HG03439 (cell line): ENCODE data around the gene SRGAP1.

Source experiments
- ATAC-seq: cut with Tn5 transposase; IDR thresholded peaks from one replicate; pipeline ENCODE4 v1.9.1; 2021; ENCODE audit warnings: mild to moderate bottlenecking, moderate library complexity; ENCODE audit not compliant: unreplicated experiment

Gene SRGAP1

DNA sequence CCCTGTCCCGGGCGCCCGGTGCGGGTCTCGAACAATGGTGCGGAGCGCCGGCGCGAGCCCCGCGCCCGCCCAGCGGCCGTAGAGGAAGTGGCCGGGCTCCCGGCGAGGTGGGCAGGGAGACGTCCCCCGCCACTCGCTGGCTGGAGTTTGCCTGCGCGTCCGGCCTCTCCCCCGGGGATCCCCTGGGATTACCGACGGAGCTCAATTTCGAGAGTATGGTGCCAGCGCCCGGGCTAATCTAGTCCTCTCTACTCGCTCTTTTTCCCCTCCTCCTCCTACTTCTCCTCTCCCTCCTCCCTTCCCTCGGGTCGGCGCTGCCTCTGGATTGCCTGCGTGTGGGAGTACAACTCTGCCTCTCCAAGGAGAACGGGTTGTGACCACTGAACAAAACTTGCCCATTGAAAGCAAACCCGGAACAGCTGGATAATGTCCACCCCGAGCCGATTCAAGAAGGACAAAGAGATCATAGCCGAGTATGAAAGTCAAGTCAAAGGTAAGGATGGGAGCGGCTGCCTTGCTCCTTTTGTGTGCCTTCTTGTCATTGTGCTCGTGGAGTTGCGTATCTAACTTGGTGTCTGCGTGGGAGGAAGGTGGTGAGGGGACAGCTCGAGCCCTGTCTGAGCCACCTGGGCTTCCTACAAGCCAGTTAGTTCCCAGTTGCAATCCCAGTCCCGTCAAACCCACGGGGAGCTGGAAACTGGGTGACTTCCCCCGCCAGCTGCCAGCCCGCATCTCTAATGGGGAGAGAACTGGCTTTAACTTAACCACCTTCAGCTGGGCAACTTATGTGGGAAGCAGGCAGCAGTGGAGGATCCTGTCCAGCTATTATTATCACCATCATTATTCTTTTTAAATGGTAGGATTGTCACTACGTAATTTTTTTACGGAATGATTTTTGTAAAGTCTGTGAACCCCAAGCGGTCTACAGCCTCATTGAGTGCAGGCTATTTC lies at the start of gene SRGAP1:
Gene SRGAP1, plus strand, starts transcription at position 310 of the 951 bp plus-strand sequence. Its CDS starts 117 bp downstream, at position 427.
- peak; percentile 28 for ATAC-seq

DNA sequence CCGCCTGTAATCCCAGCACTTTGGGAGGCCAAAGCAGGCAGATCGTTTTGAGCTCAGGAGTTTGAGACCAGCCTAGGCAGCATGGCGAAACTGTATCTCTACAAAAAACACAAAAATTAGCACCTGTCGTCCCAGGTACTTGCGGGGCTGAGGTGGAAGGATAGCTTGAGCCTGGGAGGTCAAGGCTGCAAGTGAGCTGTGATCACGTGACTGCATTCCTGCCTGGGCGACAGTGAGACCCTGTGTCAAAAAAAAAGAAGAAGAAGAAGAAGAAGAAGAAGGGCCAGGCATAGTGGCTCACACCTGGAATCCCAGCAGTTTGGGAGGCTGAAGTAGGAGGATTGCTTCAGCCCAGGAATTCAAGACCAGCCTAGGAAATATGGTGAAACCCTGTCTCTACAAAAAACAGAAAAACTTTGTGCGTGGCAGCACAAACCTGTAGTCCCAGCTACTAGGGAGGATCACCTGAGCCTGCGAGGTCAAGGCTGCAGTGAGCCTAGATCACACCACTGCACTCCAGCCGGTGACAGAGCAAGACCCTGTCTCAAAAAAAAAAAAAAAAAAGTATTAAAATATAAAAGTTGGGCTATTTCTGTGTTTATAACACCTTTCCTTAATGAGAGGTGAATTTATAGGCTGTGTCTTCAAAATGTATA lies 49.3 kb upstream of the SRGAP1 start:
- ATAC-seq = no peak

DNA sequence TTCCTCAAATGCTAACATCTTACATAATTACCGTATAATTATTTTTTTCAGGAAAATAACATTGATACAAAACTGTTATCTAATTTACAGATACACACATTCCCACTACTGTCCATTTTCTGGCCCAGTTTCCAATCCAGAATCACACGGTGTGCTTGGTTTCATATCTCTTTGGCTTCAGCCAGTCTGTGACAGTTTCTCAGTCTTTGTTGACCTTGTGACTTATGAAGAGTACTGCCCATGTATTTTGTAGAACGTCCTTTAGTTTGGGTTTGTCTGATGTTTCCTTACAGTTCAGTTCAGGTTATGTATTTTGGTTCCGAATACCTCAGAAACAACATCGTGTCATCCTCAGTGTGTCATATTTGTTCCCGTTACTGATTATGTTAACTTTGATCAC lies 48.6 kb upstream of the SRGAP1 start:
- ATAC-seq = no peak

DNA sequence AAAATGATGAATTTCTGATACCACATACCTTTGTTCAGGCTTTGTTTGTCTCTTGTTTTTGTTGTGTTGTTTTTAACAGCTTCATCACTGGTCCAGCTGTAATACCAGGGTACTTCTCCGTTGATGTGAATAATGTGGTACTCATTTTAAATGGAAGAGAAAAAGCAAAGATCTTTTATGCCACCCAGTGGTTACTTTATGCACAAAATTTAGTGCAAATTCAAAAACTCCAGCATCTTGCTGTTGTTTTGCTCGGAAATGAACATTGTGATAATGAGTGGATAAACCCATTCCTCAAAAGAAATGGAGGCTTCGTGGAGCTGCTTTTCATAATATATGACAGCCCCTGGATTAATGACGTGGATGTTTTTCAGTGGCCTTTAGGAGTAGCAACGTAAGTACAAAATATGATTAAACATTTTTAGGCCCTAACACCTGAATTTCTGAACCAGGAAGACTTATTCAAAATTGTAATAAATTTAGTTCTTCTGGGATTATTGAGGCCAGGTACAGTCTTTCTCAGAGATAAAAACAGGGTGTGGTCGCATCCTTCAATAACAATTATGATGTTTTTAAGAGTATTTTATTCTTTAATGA lies 42.4 kb upstream of the SRGAP1 start:
- no peak for ATAC-seq

DNA sequence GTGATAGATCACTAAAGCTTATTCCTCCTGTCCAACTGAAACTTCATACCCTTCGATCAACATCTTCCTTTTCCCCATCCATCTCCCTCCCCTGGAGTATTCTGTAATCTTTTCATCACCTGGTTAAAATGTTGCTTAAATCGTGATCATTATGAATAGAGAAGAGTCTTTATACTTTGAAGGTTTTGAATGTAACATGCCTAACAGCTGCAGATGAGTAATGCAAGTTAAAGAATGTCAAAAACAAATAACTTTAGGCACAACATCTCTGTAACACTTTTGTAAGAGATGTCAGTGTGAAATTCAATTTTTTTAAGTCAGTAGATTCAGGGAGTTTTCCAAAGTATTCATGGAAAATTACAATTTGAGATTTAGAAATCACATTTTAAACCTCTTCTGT lies 39.8 kb upstream of the SRGAP1 start:
- ATAC-seq = no peak

- ATAC-seq = no peak
Measured at GRCh38 chr12:63805704-63806672, 38.5 kb upstream of the SRGAP1 start.

DNA sequence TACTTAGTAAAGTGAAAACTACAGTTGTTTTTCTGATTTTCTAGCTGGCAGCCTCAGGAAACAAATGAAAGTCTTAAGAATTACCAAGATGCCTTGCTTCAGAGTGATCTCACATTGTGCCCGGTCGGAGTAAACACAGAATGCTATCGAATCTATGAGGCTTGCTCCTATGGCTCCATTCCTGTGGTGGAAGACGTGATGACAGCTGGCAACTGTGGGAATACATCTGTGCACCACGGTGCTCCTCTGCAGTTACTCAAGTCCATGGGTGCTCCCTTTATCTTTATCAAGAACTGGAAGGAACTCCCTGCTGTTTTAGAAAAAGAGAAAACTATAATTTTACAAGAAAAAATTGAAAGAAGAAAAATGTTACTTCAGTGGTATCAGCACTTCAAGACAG lies 35.9 kb upstream of the SRGAP1 start:
- ATAC-seq = no peak

DNA sequence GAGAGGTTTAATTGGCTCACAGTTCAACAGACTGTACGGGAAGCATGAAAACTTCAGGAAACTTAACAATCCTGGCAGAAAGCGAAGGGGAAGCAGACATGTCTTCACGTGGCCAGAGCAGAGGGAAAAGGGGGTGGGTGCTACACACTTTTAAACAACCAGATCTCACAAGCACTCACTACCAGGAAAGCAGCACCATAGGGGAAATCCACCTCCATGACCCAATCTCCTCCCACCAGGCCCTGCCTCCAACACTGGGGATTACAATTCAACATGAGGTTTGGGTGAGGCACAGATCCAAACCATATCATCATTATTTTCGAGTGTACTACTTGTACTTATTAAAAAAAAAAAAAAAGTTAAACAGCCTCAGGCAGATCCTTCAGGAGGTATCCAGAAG lies 34.9 kb upstream of the SRGAP1 start:
- ATAC-seq = no peak

- ATAC-seq = no peak
Measured at GRCh38 chr12:63811334-63811733, 33.2 kb upstream of the SRGAP1 start.

DNA sequence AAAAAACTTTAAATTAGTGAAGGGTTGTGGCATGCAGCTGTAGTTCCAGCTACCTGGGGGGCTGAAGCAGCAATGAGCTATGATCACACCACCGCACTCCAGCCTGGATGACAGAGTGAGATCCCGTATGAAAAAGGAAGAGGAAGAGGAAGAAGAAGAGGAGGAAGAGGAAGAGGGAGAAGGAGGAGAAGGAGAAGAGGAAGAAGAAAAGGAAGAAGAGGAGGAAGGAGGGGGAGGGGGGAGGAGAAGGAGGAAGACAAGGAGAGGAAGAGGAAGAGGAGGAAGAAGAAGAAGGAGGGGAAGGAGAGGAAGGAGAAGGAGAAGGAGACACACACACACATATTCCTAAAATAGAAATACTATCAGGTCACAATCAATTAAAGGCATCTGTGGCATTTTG lies 32.7 kb upstream of the SRGAP1 start:
- no peak for ATAC-seq

GRCh38 chr12:63814146-63814772 lies 30.2 kb upstream of the SRGAP1 start:
- no peak for ATAC-seq

GRCh38 chr12:63815482-63815852 lies 29.0 kb upstream of the SRGAP1 start:
- no peak for ATAC-seq

- ATAC-seq = no peak
Measured at GRCh38 chr12:63816031-63816430, 28.5 kb upstream of the SRGAP1 start.

- no peak for ATAC-seq
Measured at GRCh38 chr12:63820427-63820826, 24.1 kb upstream of the SRGAP1 start.

DNA sequence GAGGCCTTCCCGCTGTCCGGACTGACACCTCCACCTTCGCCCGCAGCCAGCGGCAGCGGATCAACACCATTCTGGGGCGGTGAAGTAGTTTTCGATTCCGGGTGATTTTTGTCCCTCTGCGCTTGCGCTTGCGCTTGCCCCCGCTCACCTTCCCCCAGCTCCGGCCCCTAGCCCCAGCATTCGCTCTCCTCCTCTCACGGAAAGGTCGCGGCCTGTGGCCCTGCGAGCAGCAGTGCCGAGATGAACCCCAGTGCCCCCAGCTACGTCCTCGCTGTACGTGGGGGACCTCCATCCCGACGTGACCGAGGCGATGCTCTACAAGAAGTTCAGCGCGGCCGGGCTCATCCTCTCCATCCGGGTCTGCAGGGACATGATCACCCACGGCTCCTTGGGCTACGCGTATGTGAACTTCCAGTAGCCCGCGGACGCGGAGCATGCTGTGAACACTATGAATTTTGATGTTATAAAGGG lies 22.7 kb upstream of the SRGAP1 start:
- ATAC-seq = no peak

DNA sequence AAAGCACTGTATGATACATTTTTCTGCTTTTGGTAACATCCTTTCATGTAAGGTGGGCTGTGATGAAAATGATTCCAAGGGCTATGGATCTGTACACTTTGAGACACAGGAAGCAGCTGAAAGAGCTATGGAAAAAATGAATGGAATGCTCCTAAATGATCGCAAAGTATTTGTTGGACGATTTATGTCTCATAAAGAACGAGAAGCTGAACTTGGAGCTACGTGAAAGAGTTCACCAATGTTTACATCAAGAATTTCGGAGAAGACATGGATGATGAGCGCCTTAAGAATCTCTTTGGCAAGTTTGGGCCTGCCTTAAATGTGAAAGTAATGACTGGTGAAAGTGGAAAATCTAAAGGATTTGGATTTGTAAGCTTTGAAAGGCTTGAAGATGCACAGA lies 22.1 kb upstream of the SRGAP1 start:
- ATAC-seq = no peak

DNA sequence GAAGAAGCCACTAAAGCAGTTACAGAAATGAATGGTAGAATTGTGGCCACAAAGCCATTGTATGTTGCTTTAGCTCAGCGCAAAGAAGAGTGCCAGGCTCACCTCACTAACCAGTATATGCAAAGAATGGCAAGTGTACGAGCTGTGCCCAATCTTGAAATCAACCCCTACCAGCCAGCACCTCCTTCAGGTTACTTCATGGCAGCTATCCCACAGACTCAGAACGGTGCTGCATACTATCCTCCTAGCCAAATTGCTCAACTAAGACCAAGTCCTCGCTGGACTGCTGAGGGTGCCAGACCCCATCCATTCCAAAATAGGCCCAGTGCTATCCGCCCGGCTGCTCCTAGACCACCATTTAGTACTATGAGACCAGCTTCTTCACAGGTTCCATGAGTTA lies 21.5 kb upstream of the SRGAP1 start:
- no peak for ATAC-seq

GRCh38 chr12:63826006-63826585 lies 18.4 kb upstream of the SRGAP1 start:
- no peak for ATAC-seq

- no peak for ATAC-seq
Measured at GRCh38 chr12:63828867-63829266, 15.6 kb upstream of the SRGAP1 start.

DNA sequence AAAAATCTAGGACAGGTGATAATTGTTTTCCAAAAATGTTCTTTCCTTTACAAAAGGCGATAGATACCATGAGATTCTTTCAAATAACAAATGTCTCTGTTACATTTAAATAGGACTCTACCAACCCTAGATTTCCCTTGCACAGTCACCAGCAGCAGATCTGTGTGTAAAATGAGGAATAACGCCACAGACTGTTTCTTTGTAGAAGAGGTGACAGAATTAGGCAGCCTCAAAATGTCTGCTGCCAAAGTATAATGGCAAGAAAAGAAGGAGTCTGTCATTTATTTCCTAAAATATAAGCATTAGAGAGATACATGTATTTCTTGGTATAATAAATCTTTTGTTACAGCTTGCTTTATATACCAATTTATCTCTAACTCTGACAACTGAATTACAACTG lies 8.5 kb upstream of the SRGAP1 start:
- no peak for ATAC-seq
